ENCODE results near the gene MINDY2. TPM values are rescaled to one million over a fixed set of nuclear protein-coding genes. Genes with fewer than 3 reads are reported as not detected.

Gene MINDY2
- total RNA-seq, 1 donor from 2014 or later = 19.4 TPM

DNA sequence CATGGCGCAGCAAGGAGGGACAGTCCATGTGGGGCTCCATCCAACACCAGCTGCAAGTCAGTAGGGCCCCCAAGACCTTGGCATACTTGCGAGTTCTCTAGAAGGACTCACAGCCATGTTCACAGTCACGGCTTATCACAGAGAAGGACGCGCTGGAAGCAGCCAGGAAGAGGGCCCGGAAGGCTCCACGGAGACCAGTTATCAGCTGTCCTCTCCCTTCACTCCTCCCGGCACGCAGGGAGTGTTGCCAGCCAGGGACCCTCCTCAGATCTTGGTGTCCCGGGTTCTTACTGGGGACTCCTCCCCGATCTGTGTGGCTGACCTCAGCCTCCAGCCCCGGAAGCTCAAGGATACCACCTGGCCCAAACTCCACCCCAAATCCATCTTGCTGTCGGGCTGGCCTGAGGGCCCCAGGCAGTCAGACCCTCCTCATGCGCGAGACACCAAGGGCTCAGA lies 94.4 kb downstream of the MINDY2 start:
- TF ChIP-seq, protein P1, sequence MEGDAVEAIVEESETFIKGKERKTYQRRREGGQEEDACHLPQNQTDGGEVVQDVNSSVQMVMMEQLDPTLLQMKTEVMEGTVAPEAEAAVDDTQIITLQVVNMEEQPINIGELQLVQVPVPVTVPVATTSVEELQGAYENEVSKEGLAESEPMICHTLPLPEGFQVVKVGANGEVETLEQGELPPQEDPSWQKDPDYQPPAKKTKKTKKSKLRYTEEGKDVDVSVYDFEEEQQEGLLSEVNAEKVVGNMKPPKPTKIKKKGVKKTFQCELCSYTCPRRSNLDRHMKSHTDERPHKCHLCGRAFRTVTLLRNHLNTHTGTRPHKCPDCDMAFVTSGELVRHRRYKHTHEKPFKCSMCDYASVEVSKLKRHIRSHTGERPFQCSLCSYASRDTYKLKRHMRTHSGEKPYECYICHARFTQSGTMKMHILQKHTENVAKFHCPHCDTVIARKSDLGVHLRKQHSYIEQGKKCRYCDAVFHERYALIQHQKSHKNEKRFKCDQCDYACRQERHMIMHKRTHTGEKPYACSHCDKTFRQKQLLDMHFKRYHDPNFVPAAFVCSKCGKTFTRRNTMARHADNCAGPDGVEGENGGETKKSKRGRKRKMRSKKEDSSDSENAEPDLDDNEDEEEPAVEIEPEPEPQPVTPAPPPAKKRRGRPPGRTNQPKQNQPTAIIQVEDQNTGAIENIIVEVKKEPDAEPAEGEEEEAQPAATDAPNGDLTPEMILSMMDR (IDR thresholded peaks at IDR 0.05) = no peak
- H3K4me3 Mint-ChIP-seq (ENCODE audit: unreplicated experiment) = no peak overlapping the region
- H3K4me1 Mint-ChIP-seq (ENCODE audit: low read depth) = no peaks in the 10 kb centered on the region
- H3K36me3 Mint-ChIP-seq (ENCODE audit: low read depth) = peaks cover 2% of the 10 kb centered on the region
- H3K27ac Mint-ChIP-seq (ENCODE audit: unreplicated experiment) = no peak overlapping the region
- no peaks in the 10 kb centered on the region for H3K9me3 Mint-ChIP-seq (ENCODE audit: low read depth)
- H3K27me3 Mint-ChIP-seq (ENCODE audit: low read depth) = no peaks in the 10 kb centered on the region
- DNase-seq (ENCODE audit: low spot score) = no peak

DNA sequence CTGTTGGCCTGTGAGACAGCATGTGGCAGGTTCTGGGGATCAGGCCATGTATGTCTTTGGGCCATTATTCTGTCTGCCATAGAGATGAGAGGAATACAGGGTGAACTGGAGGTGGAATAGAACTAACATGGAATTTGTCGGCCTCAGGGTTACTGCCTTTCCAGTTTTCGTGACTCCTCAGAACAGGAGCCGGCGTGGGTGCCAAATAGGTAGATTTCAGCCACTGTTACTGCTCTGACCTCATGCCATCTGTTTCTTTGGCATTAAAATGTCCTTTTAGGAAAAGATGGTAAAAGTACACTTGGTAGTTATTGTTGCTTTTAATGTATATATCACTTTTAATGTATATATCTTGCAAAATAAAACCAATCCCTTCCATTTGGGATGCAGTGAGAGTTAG lies 96.8 kb downstream of the MINDY2 start:
- no peaks in the 10 kb centered on the region for H3K27me3 Mint-ChIP-seq (ENCODE audit: low read depth)
- peaks cover 2% of the 10 kb centered on the region for H3K36me3 Mint-ChIP-seq (ENCODE audit: low read depth)

DNA sequence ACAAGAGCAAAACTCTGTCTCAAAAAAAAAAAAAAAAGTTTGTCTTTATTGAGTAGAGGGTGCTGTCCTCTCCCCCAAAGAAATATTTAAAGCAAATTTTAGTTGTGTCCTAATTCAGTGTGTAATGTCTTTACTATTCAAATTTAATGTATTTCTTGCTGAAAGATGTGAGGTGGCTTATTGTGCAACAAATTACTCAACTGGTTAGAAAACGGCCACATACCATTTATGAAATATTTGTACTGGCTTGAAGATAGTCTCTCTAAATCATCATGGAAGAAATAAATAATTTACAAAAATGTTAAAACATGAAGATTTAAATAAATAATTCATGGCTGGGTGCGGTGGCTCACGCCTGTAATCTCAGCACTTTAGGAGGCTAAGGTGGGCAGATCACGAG lies 99.3 kb downstream of the MINDY2 start:
- Mint-ChIP-seq H3K9me3 (ENCODE audit: low read depth) (no peaks in the 10 kb centered on the region), H3K36me3 (ENCODE audit: low read depth) (peaks cover 2% of the 10 kb centered on the region), H3K4me1 (ENCODE audit: low read depth) (no peaks in the 10 kb centered on the region), H3K4me3 (ENCODE audit: unreplicated experiment) (no peak overlapping the region), H3K27ac (ENCODE audit: unreplicated experiment) (no peak overlapping the region), H3K27me3 (ENCODE audit: low read depth) (no peaks in the 10 kb centered on the region)
- no peak for DNase-seq (ENCODE audit: low spot score)
- TF ChIP-seq, protein P1 (IDR thresholded peaks at IDR 0.05) = no peak

More for the DNA sequence above, 96.8 kb downstream of the MINDY2 start:
- DNase-seq (ENCODE audit: low spot score) = no peak
- Mint-ChIP-seq H3K4me1 (ENCODE audit: low read depth) (no peaks in the 10 kb centered on the region), H3K27ac (ENCODE audit: unreplicated experiment) (no peak overlapping the region), H3K9me3 (ENCODE audit: low read depth) (no peaks in the 10 kb centered on the region), H3K4me3 (ENCODE audit: unreplicated experiment) (no peak overlapping the region)
- TF ChIP-seq, protein P1 (IDR thresholded peaks at IDR 0.05) = no peak

DNA sequence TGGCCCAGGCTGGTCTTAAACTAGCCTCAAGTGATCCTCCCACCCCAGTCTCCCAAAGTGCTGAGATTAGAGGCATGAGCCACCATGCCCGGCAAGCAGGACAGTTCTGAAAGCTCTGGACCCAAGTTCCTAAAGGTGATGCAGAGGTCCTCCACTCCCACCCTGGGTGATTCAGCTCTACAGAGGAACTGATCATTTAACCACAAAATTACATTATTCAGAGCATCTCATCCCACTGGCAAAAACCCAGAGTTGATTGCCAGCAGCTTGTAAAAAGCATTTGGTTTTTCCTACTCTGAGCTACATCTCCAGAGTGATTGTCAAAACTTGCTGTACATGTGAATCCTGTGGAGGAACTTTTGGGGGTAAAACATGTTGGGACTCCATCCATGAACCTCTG lies 102.2 kb downstream of the MINDY2 start:
- no peak for DNase-seq (ENCODE audit: low spot score)
- no peak overlapping the region for H3K27ac Mint-ChIP-seq (ENCODE audit: unreplicated experiment)
- no peaks in the 10 kb centered on the region for H3K4me1 Mint-ChIP-seq (ENCODE audit: low read depth)
- TF ChIP-seq, protein P1 (IDR thresholded peaks at IDR 0.05) = no peak
- H3K27me3 Mint-ChIP-seq (ENCODE audit: low read depth) = no peaks in the 10 kb centered on the region
- peaks cover 15% of the 10 kb centered on the region for H3K36me3 Mint-ChIP-seq (ENCODE audit: low read depth)
- H3K4me3 Mint-ChIP-seq (ENCODE audit: unreplicated experiment) = no peak overlapping the region
- H3K9me3 Mint-ChIP-seq (ENCODE audit: low read depth) = no peaks in the 10 kb centered on the region

DNA sequence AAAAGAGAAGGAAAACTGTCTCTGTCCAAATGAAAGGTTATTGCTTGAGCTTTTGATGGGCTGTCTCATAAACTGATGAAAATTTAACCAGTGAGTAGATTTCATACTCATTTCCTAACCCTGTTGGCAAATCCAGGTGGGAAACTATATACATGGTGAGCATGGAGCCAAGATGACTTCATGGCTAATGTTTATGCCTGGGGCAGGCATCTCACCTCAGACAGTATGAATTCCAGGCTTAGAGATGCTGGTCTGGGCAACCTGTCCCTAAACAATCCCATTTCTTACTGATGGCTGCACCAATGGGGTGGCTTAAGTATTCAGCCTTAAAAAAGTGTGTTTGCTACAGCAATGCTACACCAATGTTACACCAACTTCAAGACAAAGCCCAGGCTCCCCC lies 104.2 kb downstream of the MINDY2 start:
- TF ChIP-seq, protein P1 (IDR thresholded peaks at IDR 0.05) = no peak
- H3K27me3 Mint-ChIP-seq (ENCODE audit: low read depth) = no peaks in the 10 kb centered on the region
- DNase-seq (ENCODE audit: low spot score) = no peak
- H3K27ac Mint-ChIP-seq (ENCODE audit: unreplicated experiment) = no peak overlapping the region
- peaks cover 30% of the 10 kb centered on the region for H3K36me3 Mint-ChIP-seq (ENCODE audit: low read depth)
- no peaks in the 10 kb centered on the region for H3K4me1 Mint-ChIP-seq (ENCODE audit: low read depth)
- H3K4me3 Mint-ChIP-seq (ENCODE audit: unreplicated experiment) = no peak overlapping the region
- H3K9me3 Mint-ChIP-seq (ENCODE audit: low read depth) = no peaks in the 10 kb centered on the region

Data from chondrocyte (in vitro differentiated cells).